RPMI7951 (cell line): ENCODE data around the gene PCDHGA4. TPM values are rescaled to one million over a fixed set of nuclear protein-coding genes. Genes with fewer than 3 reads are reported as not detected.
A peak's percentile ranks its signal among the peaks of the same experiment; 100 is the strongest.
"Not testable (repeated sequence)": the region's sequence is repeated elsewhere in the genome, so short reads cannot be mapped to it uniquely, and the experiment has no call there.

Source experiments
- DNase-seq: peaks from one replicate; pipeline ENCODE4 v3.0.0-alpha.2; 2012; ENCODE audit warnings: low read depth
- total RNA-seq: library from RNA; depleted of rRNA; stranded (reverse); fragments of >200 nt; shearing (Covaris generic); gene quantifications from 2 replicates; pipeline ENCODE4 v1.2.3, GENCODE V29; 2014; rRNA removed

The PCDHGA4 gene
- total RNA-seq, 1 experiment from 2014 or later, result 3.8 TPM

GRCh38 chr5:141384471-141385267, 29.8 kb downstream of the PCDHGA4 start:
- DNase-seq, result no peak

GRCh38 chr5:141387557-141388311, 32.9 kb downstream of the PCDHGA4 start, which contains the start of gene PCDHGB4:
PCDHGB4 (plus strand) TSS chr5:141387698; CDS start chr5:141387885, 187 bp downstream.
- DNase-seq, result peak; percentile 58

- no peak for DNase-seq
Observed at GRCh38 chr5:141388661-141389060, 33.8 kb downstream of the PCDHGA4 start.

GRCh38 chr5:141389153-141390042, 34.6 kb downstream of the PCDHGA4 start:
- DNase-seq, result no peak

- DNase-seq, result no peak
Observed at GRCh38 chr5:141392429-141393198, 37.8 kb downstream of the PCDHGA4 start, which contains the start of gene PCDHGA8. PCDHGA8 (plus strand) TSS chr5:141392633; CDS start chr5:141392814, 181 bp downstream.

- DNase-seq, result no peak
Observed at GRCh38 chr5:141393267-141393666, 38.4 kb downstream of the PCDHGA4 start.

GRCh38 chr5:141394401-141395187, 39.8 kb downstream of the PCDHGA4 start:
- DNase-seq, result not testable (repeated sequence)

GRCh38 chr5:141397756-141398551, 43.1 kb downstream of the PCDHGA4 start, which contains the start of gene PCDHGB5:
PCDHGB5 (plus strand) TSS chr5:141397947; CDS start chr5:141398128, 181 bp downstream.
- DNase-seq, result peak; percentile 62

GRCh38 chr5:141398608-141399007, 43.8 kb downstream of the PCDHGA4 start:
- no peak for DNase-seq

- DNase-seq, result no peak
Observed at GRCh38 chr5:141399555-141400258, 44.9 kb downstream of the PCDHGA4 start.

- no peak for DNase-seq
Observed at GRCh38 chr5:141402553-141403243, 47.9 kb downstream of the PCDHGA4 start, which contains the start of gene PCDHGA9. PCDHGA9 (plus strand) TSS chr5:141402778; CDS start chr5:141402953, 175 bp downstream.

GRCh38 chr5:141403387-141403786, 48.6 kb downstream of the PCDHGA4 start:
- no peak for DNase-seq

Other genes with a start within 250 kb of the PCDHGA4 start
- gene PCDHB4, start 233.2 kb upstream of the PCDHGA4 start, total RNA-seq, result under 0.01 and 0.12 TPM in 2 replicates
- 0.59 and 0.60 TPM in 2 replicates for gene PCDHB5, start 219.8 kb upstream of the PCDHGA4 start, total RNA-seq
- gene PCDHB6, start 205.0 kb upstream of the PCDHGA4 start, total RNA-seq, result 0.20 and 0.24 TPM in 2 replicates
- gene PCDHB7, start 182.4 kb upstream of the PCDHGA4 start, total RNA-seq, result 0.39 and 0.48 TPM in 2 replicates
- gene PCDHB8, start 177.2 kb upstream of the PCDHGA4 start, total RNA-seq, result 0.10 and 0.12 TPM in 2 replicates
- gene PCDHB16, start 172.6 kb upstream of the PCDHGA4 start, total RNA-seq, result 2.0 and 2.1 TPM in 2 replicates
- gene PCDHB9, start 167.9 kb upstream of the PCDHGA4 start, total RNA-seq, result 0.10 and 0.24 TPM in 2 replicates
- gene PCDHB10, start 162.7 kb upstream of the PCDHGA4 start, total RNA-seq, result 0.60 and 0.78 TPM in 2 replicates
- 0.12 and 0.20 TPM in 2 replicates for gene PCDHB11, start 155.4 kb upstream of the PCDHGA4 start, total RNA-seq
- gene PCDHB12, start 146.3 kb upstream of the PCDHGA4 start, total RNA-seq, result 0.36 and 0.88 TPM in 2 replicates
- gene PCDHB13, start 141.1 kb upstream of the PCDHGA4 start, total RNA-seq, result 2.5 and 2.6 TPM in 2 replicates
- 0.72 and 0.88 TPM in 2 replicates for gene PCDHB14, start 131.7 kb upstream of the PCDHGA4 start, total RNA-seq
- 1.6 and 2.0 TPM in 2 replicates for gene PCDHB15, start 109.6 kb upstream of the PCDHGA4 start, total RNA-seq
- gene SLC25A2, start 51.0 kb upstream of the PCDHGA4 start, total RNA-seq, result 0.48 TPM in 1 of 2 replicates, not detected in the other
- gene TAF7, start 34.2 kb upstream of the PCDHGA4 start, total RNA-seq, result 36.0 and 50.9 TPM in 2 replicates
- 3.3 and 3.7 TPM in 2 replicates for gene PCDHGA1, start 24.5 kb upstream of the PCDHGA4 start, total RNA-seq
- gene PCDHGA2, start 16.3 kb upstream of the PCDHGA4 start, total RNA-seq, result 6.8 and 7.0 TPM in 2 replicates
- 0.12 and 0.39 TPM in 2 replicates for gene PCDHGA3, start 11.2 kb upstream of the PCDHGA4 start, total RNA-seq
- 10.6 and 10.9 TPM in 2 replicates for gene PCDHGB1, start 4.9 kb upstream of the PCDHGA4 start, total RNA-seq
- 4.6 and 6.0 TPM in 2 replicates for gene PCDHGB2, start 5.0 kb downstream of the PCDHGA4 start, total RNA-seq
- 1.5 and 1.8 TPM in 2 replicates for gene PCDHGA5, start 9.1 kb downstream of the PCDHGA4 start, total RNA-seq
- gene PCDHGB3, start 15.2 kb downstream of the PCDHGA4 start, total RNA-seq, result 1.1 and 1.6 TPM in 2 replicates
- gene PCDHGA6, start 18.9 kb downstream of the PCDHGA4 start, total RNA-seq, result 1.3 and 1.8 TPM in 2 replicates
- 4.6 and 5.5 TPM in 2 replicates for gene PCDHGA7, start 27.7 kb downstream of the PCDHGA4 start, total RNA-seq
- gene PCDHGB4, start 32.7 kb downstream of the PCDHGA4 start, total RNA-seq, result 12.0 and 12.7 TPM in 2 replicates
- 1.6 and 1.9 TPM in 2 replicates for gene PCDHGA8, start 37.6 kb downstream of the PCDHGA4 start, total RNA-seq
- gene PCDHGB5, start 42.9 kb downstream of the PCDHGA4 start, total RNA-seq, result 18.6 and 19.8 TPM in 2 replicates
- 0.88 and 1.1 TPM in 2 replicates for gene PCDHGA9, start 47.8 kb downstream of the PCDHGA4 start, total RNA-seq
- 0.84 and 0.88 TPM in 2 replicates for gene PCDHGB6, start 53.0 kb downstream of the PCDHGA4 start, total RNA-seq
- 0.78 and 0.84 TPM in 2 replicates for gene PCDHGA10, start 58.0 kb downstream of the PCDHGA4 start, total RNA-seq
- 0.29 and 0.48 TPM in 2 replicates for gene PCDHGB7, start 62.7 kb downstream of the PCDHGA4 start, total RNA-seq
- gene PCDHGA11, start 66.0 kb downstream of the PCDHGA4 start, total RNA-seq, result 7.0 and 8.1 TPM in 2 replicates
- gene PCDHGA12, start 75.5 kb downstream of the PCDHGA4 start, total RNA-seq, result 19.9 and 23.5 TPM in 2 replicates
- gene PCDHGC3, start 120.9 kb downstream of the PCDHGA4 start, total RNA-seq, result 75.6 and 81.8 TPM in 2 replicates
- gene PCDHGC4, start 130.0 kb downstream of the PCDHGA4 start, total RNA-seq, result 0.78 and 1.1 TPM in 2 replicates
- 1.1 and 1.2 TPM in 2 replicates for gene PCDHGC5, start 134.1 kb downstream of the PCDHGA4 start, total RNA-seq